Neural crest cell (in vitro differentiated cells): Measurements from ENCODE around the gene IQSEC2. TPM values are rescaled to one million over a fixed set of nuclear protein-coding genes. Genes with fewer than 3 reads are reported as not detected.

Source experiments
- DNase-seq: peaks from one replicate; pipeline ENCODE4 v3.0.0; 2021; ENCODE audit warnings: low read depth, mixed read lengths, low spot score
- H3K27ac Mint-ChIP-seq: one replicate; pipeline ENCODE4 v1.8.0; 2021; ENCODE audit warnings: mild to moderate bottlenecking, mixed read lengths; ENCODE audit not compliant: unreplicated experiment
- H3K27me3 Mint-ChIP-seq: 2 replicates; pipeline ENCODE4 v1.8.0; 2021; ENCODE audit warnings: low read depth, mild to moderate bottlenecking, mixed read lengths
- H3K36me3 Mint-ChIP-seq: 2 replicates; pipeline ENCODE4 v1.8.0; 2021; ENCODE audit warnings: low read depth, mild to moderate bottlenecking, mixed read lengths
- H3K4me1 Mint-ChIP-seq: 2 replicates; pipeline ENCODE4 v1.8.0; 2021; ENCODE audit warnings: mixed read lengths
- H3K4me3 Mint-ChIP-seq: one replicate; pipeline ENCODE4 v1.8.0; 2021; ENCODE audit warnings: mild to moderate bottlenecking, mixed read lengths
- H3K9me3 Mint-ChIP-seq: 2 replicates; pipeline ENCODE4 v1.8.0; 2021; ENCODE audit warnings: mixed read lengths
- CTCF ChIP-seq: fragments of 200-600 bp; sonication (generic); conservative IDR thresholded peaks from 2 replicates; pipeline ENCODE4 v1.5.0; 2021; ENCODE audit warnings: antibody characterized with exemption, mild to moderate bottlenecking
- total RNA-seq: library from RNA; stranded (reverse); gene quantifications from 2 replicates; pipeline ENCODE4 v1.2.1, GENCODE V29; 2021

Gene IQSEC2
- total RNA-seq, 1 donor from 2014 or later: 1.7 TPM

- DNase-seq: no peak
- no peak overlapping the region for H3K4me3 Mint-ChIP-seq
- no peak overlapping the region for H3K27ac Mint-ChIP-seq
- no peaks in the 10 kb centered on the region for H3K4me1 Mint-ChIP-seq
- H3K36me3 Mint-ChIP-seq: no peaks in the 10 kb centered on the region
- no peaks in the 10 kb centered on the region for H3K27me3 Mint-ChIP-seq
- TF ChIP-seq CTCF: no peak
- no peaks in the 10 kb centered on the region for H3K9me3 Mint-ChIP-seq
These were observed 8.5 kb downstream of the IQSEC2 start for GRCh38 chrX:53272808-53273337.

GRCh38 chrX:53269536-53270107 lies 11.8 kb downstream of the IQSEC2 start:
- Mint-ChIP-seq H3K27me3 (peaks cover 2% of the 10 kb centered on the region), H3K9me3 (no peaks in the 10 kb centered on the region), H3K4me1 (no peaks in the 10 kb centered on the region), H3K27ac (no peak overlapping the region), H3K4me3 (no peak overlapping the region), H3K36me3 (no peaks in the 10 kb centered on the region)
- no peak for TF ChIP-seq CTCF
- no peak for DNase-seq

GRCh38 chrX:53268173-53268572 lies 13.2 kb downstream of the IQSEC2 start:
- H3K4me3 Mint-ChIP-seq: no peak overlapping the region
- H3K9me3 Mint-ChIP-seq: no peaks in the 10 kb centered on the region
- no peak for DNase-seq
- peaks cover 2% of the 10 kb centered on the region for H3K27me3 Mint-ChIP-seq
- H3K36me3 Mint-ChIP-seq: no peaks in the 10 kb centered on the region
- TF ChIP-seq CTCF: no peak
- no peak overlapping the region for H3K27ac Mint-ChIP-seq
- no peaks in the 10 kb centered on the region for H3K4me1 Mint-ChIP-seq

- peaks cover 2% of the 10 kb centered on the region for H3K27me3 Mint-ChIP-seq
- peaks cover 4% of the 10 kb centered on the region for H3K4me1 Mint-ChIP-seq
- no peak for DNase-seq
- no peaks in the 10 kb centered on the region for H3K9me3 Mint-ChIP-seq
- H3K4me3 Mint-ChIP-seq: no peak overlapping the region
- H3K36me3 Mint-ChIP-seq: no peaks in the 10 kb centered on the region
- no peak for TF ChIP-seq CTCF
- no peak overlapping the region for H3K27ac Mint-ChIP-seq
These were observed 14.5 kb downstream of the IQSEC2 start for GRCh38 chrX:53266914-53267313.

- DNase-seq: no peak
- Mint-ChIP-seq H3K27ac (no peak overlapping the region), H3K27me3 (peaks cover 6% of the 10 kb centered on the region), H3K4me3 (no peak overlapping the region), H3K4me1 (peaks cover 4% of the 10 kb centered on the region), H3K36me3 (no peaks in the 10 kb centered on the region), H3K9me3 (no peaks in the 10 kb centered on the region)
- TF ChIP-seq CTCF: no peak
These were observed 15.4 kb downstream of the IQSEC2 start for GRCh38 chrX:53265771-53266574.
